Activated CD8-positive, alpha-beta memory T cell treated with anti-CD3 and anti-CD28 coated beads, Interleukin-2, amount 50 U/mL, for 1 hour (primary cell): ENCODE data around the gene PROCR.
"Not testable (repeated sequence)": the region's sequence is repeated elsewhere in the genome, so short reads cannot be mapped to it uniquely, and the experiment has no call there.

Experiments
- DNase-seq: peaks from one replicate; pipeline ENCODE4 v3.0.0-alpha.2; 2020; ENCODE audit errors: extremely low read depth

The PROCR gene

GRCh38 chr20:35193031-35193791, 21.3 kb downstream of the PROCR start:
- DNase-seq, result not testable (repeated sequence)

GRCh38 chr20:35196313-35196712, 24.4 kb downstream of the PROCR start:
- no peak for DNase-seq

GRCh38 chr20:35199740-35200139, 27.9 kb downstream of the PROCR start:
- DNase-seq, result no peak

- no peak for DNase-seq
Measured at GRCh38 chr20:35200267-35200666, 28.4 kb downstream of the PROCR start.

- not testable (repeated sequence) for DNase-seq
Measured at GRCh38 chr20:35201467-35201866, 29.6 kb downstream of the PROCR start.

GRCh38 chr20:35206802-35207201, 34.9 kb downstream of the PROCR start:
- DNase-seq, result no peak

GRCh38 chr20:35207950-35208611, 36.2 kb downstream of the PROCR start:
- DNase-seq, result peak; percentile 57

- no peak for DNase-seq
Measured at GRCh38 chr20:35215066-35215956, 43.4 kb downstream of the PROCR start.

- DNase-seq, result no peak
Measured at GRCh38 chr20:35216541-35216940, 44.7 kb downstream of the PROCR start.

- no peak for DNase-seq
Measured at GRCh38 chr20:35223941-35224340, 52.1 kb downstream of the PROCR start.

GRCh38 chr20:35224536-35224935, 52.7 kb downstream of the PROCR start:
- DNase-seq, result no peak

- DNase-seq, result no peak
Measured at GRCh38 chr20:35225319-35226125, 53.6 kb downstream of the PROCR start.

- DNase-seq, result no peak
Measured at GRCh38 chr20:35226126-35226883, 54.4 kb downstream of the PROCR start, which contains the start of gene MMP24. MMP24 (plus strand) TSS chr20:35226690; CDS start chr20:35226739, 49 bp downstream.
